HG03432 (cell line): Measurements from ENCODE around the gene HHIPL1.

Source experiments
- ATAC-seq: cut with Tn5 transposase; IDR thresholded peaks from one replicate; pipeline ENCODE4 v1.9.1; 2021; ENCODE audit warnings: mild to moderate bottlenecking, moderate library complexity; ENCODE audit not compliant: unreplicated experiment

The HHIPL1 gene

DNA sequence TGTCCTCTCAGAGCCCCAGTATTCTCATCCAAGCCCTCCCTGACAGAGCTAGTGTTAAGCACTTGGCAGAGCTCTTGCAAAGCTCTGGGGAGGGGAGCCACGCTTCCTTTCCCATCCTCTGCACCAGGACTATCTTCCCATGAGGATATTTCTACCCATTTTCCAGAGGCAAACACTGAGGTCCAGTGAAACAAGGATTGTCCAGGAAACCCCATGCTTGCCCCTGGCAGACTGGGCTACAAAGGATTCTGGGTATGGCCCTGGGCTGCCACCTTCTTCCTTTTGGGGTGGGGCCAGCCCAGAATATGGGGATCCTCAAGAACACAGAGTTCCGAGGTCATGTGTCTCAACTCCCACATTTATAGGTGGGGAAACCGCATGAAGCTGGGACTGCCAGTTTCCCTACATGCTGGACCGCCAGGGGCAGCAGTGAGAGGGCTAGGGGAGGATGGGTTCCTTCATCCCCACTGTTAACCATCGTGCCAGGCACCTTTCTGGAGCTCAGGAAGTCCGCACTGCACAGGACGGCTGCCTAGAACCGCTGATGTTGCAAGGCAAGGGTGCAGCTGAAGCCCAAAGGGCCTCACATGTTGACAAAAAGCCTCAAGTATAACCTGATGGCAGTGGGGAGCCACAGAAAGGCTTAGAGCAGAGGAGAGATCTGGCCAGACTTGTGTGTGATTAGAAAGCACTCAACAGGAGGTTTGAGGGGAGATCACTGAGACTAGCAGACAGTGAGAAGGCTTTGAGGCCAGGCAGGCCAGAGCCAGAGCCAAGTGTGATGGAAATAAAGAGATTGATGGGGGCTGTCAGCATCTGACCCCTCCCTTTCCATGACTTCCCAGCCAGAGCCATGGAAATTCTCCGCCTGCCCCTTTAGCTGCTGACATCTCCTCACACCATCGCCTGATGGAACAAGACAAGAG lies 35.4 kb upstream of the HHIPL1 start:
- ATAC-seq = no peak

DNA sequence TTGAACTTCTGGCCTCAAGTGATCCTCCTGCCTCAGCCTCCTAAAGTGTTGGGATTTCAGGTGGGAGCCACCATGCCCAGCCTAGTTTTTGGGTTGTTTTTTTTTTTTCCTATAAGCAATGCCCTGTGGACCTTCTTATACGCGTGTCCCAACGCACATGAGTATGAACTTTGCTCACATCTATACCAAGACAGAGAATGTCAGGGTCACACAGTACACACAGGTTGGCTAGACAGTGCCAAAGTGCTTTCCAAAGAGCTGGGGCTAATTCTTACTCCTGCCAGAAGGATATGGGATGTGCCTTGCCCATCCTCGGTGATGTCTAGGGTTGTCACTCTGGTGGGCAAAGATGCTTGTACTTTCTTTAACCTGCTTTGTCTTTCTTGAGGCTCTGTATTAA lies 33.3 kb upstream of the HHIPL1 start:
- ATAC-seq = no peak

DNA sequence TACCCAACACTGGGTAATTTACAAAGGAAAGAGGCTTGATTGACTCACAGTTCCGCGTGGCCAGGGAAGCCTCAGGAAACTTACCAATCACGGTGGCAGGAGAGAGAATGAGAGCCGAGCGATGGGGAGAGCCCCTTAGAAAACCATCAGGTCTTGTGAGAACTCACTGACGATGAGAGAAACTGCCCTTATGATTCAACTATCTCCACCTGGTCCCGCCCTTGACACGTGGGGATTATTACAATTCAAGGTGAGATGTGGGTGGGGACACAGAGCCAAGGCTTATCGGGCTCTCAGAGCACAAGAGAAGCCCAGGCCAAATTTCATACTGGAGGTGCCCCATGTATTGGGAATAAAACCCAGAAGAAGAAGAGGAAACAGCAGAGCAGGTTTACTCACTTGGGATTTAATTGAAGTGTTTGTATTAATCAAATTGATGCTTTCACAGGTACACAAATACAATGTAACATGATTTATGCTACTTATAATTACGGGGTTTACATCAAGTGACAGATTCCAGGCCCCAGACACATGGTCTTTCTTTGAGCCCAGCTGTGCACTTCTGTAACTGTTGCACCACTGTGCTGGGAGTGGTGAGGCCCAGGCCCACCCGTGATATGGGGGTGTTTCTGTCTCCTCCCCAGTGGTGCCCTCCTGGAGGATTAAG lies 32.7 kb upstream of the HHIPL1 start:
- no peak for ATAC-seq

DNA sequence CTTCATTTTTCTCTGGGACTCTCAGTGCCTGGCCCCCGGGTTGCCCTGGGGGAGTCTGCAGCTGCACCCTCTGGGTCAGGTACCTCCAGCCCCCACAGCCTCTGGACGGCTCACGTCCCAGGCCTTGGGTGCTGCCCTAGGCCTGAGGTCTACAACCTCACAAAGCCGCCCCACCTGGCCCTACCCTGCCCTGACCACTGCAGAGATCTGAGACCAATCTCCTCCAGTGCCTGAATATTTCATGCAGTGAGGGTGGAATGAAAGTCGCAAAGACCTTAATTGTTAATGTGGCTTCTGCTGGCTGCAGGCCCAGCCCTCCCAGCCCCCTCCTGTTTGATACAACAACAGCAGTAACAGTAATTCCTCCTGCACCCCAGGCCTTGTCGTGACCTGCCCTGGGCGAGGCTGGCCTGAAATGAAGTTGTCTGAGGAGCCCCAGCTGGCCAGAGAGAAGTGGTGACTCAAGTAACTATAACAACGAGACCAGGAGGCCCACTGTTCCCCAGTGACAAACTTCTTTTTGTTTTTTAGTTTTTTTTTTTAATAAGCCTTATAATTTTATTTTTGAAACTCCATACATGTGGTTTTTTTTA lies 32.1 kb upstream of the HHIPL1 start:
- no peak for ATAC-seq

DNA sequence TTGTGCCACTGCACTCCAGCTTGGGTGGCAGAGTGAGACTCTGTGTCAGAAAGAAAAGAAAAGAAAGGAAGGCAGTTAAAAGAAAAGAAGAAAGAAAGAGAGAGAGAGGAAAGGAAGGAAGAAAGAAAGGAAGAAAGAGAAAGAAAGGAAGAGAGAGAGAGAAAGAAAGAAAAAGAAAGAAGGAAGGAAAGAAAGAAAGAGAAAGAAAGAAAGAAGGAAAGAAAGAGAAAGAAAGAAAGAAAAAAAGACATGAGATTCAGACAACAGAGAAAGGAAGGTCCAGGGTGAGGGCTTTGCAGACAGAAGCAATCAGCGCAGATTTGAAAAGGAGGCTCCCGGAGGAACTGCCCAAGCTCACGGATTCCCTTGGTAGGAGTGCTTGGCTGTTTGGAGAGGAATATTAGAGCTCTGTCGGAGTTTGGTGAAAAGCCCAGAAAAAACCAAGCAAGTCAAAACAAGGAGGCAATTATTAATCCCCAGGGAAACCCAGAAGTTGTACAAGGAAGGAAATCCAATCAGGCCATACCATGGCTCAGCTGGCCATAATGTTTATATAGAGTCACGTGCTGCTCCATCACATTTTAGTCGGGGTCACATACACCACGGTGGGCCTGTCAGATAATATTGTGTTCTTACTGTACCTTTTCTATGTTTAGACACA lies 29.3 kb upstream of the HHIPL1 start:
- no peak for ATAC-seq

DNA sequence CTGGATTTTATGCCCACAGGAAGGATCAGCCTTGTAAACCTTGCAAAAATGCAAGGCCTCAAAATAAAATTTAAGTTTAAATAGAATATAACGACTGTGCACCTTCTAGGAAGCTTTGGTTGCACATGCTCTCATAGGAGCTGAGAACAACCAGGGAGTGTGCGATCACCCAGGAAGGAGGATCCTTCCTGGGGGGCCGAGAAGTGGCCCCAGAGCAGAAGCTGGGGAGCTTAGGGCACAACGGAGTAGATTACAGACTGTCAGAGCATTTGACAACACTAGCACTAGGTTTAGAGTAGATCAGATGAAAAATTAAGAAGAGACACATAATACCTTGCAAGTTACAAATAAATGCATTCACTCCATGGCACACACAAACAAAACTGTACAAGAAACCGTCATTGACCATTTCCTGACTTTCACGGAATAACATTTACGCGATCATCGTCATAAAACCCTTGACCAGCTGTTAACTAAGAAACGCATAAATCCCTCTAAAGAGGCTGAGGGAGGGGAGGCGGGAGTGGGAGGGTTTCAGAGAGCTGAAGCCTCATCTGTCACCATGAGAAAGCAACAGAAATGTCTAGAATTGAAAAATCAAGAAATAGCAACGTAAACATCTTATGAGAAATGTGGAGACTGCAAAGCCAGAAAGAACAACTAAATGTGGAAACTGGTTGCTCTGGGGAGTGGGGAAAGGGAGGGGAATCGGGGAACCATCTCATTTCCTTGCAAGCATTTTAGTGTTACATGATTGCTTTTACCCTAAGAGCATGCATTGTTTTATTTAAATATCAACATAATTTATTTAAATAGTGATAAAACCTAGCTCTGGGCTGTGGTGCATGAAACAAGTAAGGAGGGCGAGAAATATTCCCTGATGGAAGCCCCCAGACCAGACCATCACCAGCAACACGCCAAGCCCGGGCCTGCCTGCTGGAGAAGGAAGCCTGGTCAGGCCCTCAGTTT lies 27.8 kb upstream of the HHIPL1 start:
- no peak for ATAC-seq

DNA sequence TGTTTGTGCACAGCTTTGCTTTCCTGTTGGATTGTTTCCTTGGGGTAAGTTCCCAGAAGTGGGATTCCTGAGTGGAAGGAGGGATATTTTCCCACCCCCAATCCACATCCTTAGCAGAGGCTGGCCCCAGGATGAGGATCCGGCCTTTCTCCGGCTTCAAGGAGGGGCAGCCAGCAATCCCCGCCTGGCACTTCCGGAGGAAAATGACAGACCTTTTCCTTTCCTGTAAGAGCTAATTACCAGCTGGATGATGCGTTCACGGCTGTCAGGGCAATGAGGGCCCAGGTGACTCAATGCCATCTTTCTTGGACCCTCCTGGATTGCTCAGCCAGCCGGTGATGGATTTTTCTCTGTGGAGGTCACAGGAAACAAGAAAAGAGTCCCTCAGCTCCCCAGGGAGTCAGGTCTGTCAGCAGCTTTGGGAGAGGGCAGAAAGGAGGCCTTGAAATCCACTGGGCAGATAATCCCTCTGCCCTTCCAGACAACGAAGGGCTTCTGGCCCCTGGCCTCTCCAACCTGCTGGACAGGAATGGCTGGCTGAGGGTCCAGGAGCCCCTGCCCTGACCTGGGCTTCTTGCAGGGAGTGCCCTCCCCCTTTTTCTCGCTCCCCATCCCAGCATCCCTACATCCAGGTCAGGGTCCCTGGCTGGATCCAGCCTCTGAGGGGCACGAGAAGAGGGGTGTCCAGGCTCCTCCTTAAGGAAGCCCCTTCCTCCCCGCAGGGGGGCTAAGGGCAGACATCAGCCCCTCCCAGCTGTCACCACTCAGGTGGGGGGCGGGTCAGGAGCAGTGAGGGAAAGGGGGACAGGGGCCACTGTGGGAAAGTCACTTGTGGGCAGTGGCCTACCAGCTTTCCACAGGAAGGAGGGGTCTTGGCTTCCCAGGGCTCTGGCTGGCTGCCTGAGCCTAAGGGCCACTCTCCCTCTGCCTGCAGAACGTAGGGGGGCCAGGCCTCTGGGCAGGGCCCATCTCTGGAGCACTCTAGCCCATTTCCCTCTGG lies 24.8 kb upstream of the HHIPL1 start:
- no peak for ATAC-seq

DNA sequence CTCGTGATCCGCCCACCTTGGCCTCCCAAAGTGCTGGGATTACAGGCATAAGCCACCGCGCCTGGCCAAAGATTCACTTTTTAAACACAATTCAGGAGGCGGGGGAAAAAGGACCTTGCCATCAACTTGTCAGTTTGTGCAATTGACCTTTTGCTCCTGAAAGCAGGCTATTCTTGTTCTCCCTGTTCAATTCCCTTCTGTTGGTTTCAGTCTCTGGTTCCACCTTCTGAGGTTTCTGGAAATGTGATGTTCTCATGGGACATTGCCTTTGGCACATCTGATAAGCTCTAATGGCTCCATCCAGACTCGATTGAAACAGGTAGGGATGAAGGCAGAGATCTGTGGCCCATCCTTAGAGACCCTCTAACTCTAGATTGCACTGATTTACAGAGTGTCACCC lies 23.0 kb upstream of the HHIPL1 start:
- ATAC-seq = no peak

DNA sequence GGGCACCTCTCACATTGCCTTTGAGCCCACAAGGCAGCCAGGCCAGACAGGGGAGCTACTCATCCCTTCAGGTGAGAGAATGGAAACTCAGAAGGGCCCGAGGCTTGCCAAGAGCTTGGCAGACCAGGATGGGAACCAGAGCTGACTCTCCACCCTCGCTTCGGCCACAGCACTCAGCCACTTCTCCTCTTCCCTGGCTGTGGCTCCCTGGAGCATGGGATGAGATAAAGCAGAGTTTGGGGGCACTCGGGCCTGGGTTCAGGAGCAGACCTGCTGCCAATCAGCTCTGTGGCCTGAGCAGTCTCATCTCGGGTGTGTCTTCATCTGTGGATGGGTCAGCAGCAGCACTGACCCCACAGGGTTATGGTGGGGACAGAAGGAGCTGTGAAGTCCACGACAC lies 20.9 kb upstream of the HHIPL1 start:
- ATAC-seq = no peak

DNA sequence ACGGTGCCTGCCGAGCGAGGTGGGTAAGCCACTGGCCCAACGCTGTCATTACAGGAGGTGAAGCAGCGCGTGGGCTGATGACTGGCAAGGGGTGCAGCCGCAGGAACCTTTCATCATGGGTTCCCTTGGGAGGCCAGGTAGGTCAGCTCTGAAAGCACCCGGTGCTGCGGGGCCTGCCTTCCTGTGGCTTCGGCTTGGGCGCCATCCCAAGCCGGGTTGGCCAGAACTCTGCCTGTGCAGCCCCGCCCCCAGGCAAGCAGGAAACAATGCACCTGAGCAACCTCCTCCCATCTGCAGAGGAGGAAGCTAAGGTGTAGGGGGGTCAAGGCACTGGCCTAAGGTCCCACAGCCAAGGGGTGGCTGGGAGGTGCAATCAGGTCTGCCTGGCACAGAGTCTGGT lies 20.0 kb upstream of the HHIPL1 start:
- no peak for ATAC-seq

DNA sequence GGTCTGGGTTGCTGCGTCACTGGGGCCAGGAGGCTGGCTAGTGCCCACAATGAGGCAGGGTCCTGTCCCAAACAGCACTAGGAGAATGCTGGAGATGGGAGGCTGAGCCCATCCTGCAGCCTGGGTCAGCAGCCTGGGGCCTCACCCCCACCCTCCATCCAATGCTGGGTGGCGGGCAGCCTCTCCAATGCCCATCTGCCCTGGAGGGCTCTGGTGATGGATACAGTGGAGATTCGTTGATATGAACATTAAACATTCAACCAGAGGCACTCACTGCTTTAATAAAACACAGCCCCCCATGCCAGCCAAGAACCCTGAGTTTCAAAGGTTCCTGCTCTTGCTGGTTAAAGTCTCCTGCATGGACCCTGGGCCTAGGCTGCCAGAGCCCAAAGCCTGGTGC lies 19.5 kb upstream of the HHIPL1 start:
- ATAC-seq = no peak

DNA sequence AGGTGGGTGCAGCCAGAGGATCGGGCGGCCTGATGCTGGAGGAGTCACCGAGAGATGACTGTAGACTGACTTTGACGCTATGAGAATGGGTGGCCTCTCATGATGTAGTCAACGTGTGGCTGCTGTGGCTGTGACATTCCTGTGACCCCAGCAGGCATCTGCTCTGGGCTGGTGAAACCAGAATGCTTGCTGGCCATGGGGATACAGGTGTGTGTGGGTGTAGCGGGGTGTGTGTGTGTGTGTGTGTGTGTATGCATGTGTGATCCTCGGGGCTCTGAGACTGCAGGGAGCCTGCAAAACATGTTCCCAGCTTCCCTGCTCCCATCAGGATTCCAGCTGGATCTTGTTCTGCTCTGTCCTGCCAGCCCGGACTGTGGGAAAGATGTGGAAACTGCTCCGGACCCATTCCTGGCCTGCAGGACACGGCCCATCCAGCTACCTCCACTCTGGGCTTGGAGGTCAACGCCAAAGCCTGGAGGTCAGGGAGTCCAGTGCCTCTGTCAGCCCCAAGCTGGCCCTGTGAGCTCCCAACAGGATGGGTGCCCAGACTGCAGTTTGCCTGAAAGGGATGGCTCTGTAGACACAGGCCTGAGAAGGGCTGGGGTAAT lies 18.8 kb upstream of the HHIPL1 start:
- no peak for ATAC-seq

DNA sequence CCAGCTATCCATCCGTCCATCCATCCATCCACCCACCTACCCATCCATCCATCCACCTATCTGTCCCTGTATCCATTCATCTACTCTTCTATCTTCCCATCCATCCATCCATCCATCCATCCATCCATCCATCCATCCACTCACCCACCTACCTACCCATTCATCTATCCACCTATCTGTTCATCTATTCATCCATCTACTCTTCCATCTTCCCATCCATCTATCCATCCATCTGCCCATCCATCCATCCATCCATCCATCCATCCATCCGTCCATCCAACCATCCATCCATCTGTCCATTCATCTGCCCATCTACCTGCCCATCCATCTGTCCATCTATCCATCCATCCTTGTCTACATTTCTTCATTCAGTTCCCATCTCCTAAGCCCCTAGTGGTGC lies 17.8 kb upstream of the HHIPL1 start:
- no peak for ATAC-seq

DNA sequence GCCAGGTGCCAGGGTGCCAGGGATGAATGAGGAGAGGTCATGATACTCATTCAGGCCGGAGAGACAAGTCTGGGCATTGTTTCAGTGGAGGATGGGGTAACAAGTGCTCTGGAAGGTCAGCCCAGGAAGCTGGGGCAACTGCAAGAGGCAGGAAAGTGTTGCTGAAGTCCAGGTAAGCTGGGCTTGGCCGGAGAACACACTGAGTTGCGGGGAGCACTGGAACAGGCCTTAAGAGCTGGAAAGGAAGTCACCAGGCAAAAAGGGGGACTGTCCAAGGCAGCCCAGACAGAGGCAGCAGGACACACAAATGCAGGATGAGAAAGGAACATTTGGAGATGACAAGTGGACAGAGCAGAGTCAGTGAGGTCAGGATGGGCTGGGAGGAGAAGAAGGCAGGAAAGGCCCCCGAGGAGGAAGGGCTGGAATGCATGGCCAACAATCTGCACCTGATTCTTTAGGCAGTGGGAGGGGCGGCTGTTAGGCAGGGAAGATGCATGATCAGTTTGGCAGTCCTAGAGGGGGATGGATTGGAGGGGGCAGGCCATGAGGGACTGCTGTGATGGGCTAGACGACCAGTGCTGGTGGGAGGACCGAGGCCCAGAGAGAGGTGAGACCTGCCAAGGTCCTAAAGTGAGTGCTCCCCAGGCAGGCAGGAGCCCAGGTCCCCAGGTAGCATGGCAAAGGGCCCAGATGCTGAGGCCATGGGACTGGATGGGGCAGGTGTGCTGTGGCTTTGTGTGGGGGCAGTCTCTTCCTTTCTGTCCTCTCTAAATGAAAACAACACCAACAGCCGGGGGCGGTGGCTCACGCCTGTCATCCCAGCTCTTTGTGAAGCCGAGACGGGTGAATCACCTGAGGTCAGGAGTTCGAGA lies 17.2 kb upstream of the HHIPL1 start:
- no peak for ATAC-seq

DNA sequence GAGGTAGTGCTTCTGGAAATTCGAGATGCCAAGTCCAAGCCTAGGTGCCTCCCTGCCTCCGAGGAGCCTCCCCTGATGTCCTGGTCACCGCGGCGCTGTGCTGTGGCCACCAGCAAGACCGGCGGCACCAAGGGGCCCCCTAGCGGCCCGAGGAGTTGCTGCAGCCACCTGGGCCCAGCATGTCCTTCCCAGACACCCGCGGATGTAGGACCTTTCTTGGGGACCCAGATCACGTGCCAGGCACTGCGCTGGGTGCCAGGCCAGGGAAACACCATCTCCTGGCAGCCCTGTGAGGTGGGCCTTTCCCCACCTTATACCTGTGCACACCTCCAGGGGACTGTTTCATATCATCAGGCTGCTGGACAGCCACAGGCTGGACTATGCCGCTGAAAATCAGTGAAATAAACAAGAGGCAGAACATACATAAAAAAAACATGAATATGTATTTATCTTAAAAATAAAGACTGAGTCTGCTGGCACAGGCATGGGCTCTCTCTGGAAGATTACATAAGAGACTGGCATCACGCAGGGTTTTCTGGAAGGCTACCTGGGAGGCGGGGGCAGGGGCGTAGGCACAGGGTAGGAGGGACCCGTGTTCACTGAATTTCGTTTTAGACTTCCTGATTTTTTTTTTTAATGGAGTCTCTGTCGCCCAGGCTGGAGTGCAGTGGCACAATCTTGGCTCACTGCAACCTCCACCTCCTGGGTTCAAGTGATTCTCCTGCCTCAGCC lies 15.9 kb upstream of the HHIPL1 start:
- peak; percentile 80 for ATAC-seq

DNA sequence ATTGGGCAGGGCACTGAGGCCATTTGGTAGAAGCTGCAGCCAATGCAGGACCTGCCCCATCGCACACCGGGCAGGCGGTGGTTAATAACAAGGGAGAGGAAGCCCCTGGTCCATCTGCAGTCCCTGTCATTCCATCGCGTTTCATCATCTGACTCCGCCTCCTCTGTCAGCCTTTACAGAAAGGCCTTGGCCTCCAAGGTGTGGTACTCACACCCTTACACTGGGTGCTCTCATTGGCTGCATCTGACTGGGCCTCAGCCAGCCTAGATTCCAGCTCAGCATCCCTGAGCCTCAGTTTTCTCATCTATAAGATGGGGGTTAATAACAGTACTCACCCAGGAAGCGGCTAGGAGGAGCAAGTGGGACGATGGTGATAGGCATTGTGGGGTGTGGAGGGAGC lies 14.7 kb upstream of the HHIPL1 start:
- no peak for ATAC-seq

DNA sequence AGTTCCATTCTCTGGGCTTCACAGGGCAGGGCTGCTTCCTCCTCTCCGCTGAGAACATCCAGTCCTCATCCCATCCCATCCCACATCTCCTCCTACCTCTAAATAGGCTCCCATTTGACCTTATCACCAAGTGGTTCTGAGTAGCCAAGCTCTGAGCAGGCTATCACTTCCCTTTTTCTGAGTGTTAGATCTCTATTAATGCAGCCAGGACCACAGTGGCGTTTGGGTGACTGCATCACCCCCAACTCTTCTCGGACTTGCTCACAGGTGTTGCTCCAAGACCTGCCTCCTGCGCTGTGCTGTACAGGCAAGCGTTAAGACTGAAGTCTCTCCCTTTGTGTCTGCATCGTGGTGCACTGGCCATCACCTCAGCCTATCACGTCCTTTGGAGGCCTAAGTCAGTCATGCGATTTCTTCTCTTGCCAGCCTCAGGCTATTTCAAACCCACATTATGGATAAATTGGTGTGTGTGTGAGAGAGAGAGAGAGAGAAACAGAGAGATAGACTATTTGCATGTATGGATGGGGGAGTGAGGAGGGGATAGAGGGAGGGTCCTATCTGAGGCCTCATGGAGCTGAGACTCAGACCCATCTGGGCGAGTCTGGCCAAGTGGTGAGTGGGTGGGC lies 12.4 kb upstream of the HHIPL1 start:
- no peak for ATAC-seq
